Dermis lymphatic vessel endothelial cell (primary cell): Measurements from ENCODE around the gene LIG1. TPM values are rescaled to one million over a fixed set of nuclear protein-coding genes. Genes with fewer than 3 reads are reported as not detected.

Experiments
- total RNA-seq: library from RNA; depleted of rRNA; stranded (reverse); fragments of >200 nt; gene quantifications from 2 replicates; pipeline ENCODE4 v1.2.1, GENCODE V29; 2014

Gene LIG1
- total RNA-seq = 17.9 and 18.7 TPM in 2 replicates

DNA sequence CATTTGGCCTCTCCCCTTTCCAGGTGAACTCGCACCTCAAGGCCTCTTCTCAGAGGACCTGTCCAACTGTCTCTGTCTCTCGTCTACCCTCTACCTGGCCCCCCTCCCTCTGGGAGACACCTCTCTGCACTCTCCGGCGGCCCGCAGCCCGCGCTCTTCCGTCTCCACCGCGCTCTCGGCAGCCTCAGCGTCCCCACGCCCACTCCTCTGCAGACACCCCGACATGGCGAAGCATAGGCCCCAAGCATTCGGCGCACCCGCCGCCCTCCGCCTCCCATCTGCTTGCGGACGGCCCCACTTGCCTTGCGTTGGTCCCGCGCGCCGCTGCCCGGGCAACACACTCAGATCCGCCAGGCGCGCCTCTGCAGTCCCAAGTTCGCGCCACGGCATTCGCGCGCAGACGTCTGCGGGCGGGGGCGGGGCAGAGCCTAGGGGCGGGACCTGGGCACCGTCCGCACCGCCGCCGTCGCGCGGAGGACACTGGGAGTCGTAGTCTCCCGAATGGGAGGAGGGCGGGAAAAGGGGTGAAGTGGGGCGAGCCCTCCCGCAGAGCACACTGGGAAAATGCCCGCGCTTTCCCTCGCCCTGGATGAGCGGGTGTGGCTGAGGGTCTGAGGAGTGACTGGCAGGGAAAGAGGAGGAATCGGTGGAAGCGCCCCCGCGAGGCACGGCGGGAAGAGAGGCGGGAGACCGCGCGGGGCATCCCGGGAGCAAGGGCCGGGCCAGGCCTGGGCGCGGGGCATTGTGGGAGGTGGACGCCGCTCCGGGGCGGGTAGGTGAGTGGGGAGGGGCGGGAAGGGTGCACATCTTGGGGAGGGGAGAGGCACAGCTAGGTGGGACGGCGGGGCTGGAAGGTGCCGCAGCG, at the start of gene LIG1, which contains the start of gene ZSWIM9:
TSS of gene LIG1 (minus strand) at position 406 of the 865 bp plus-strand sequence. CDS start 4,778 bp downstream, outside the sequence.
TSS of gene ZSWIM9 (plus strand) at position 742 of the 865 bp plus-strand sequence. CDS start 1,123 bp downstream, outside the sequence.

DNA sequence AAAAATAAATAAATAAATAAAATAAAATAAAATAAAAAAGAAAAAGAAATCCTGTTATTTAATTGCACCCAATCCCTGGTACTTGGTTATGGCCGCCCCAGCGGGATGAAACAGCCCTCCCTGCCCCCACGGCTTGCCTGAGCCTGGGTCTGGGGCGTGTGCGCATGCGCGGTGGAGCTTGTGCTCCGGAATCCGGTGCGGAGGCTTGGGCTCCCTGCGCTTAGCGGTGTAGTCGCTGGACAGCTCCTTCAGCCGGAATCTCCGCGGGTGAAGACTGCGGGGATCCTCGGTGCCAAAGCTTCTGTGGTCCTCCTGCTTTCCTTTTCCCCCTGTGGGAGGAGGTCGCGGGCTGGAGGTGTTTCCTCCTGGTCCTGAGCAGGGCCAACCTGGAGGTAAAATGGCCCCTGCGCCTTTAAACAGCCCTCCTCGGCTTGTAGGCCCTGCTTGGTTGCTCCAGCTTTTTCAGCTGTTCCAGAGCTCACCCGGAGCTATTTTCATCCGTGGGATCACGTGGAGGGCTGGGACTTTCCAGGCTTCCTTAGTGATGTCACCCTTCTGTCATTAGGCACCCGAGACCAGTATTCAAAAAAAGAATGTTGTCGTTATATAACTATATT, 59.7 kb downstream of the LIG1 start, which contains the start of gene PLA2G4C:
TSS of gene PLA2G4C (minus strand) at position 468 of the 617 bp plus-strand sequence. CDS start 4,288 bp downstream, outside the sequence.

Other genes with a start within 250 kb of the LIG1 start
- gene BSPH1, start 178.2 kb downstream of the LIG1 start, total RNA-seq = not detected in 2 replicates
- gene ELSPBP1, start 175.7 kb downstream of the LIG1 start, total RNA-seq = not detected in 2 replicates
- gene CABP5, start 126.3 kb downstream of the LIG1 start, total RNA-seq = not detected in 2 replicates
- 34.8 and 64.0 TPM in 2 replicates for gene PLA2G4C, start 59.5 kb downstream of the LIG1 start, total RNA-seq
- 2.3 and 2.9 TPM in 2 replicates for gene ZSWIM9, start 336 bp upstream of the LIG1 start, total RNA-seq
- 62.0 and 103 TPM in 2 replicates for gene CARD8, start 85.6 kb upstream of the LIG1 start, total RNA-seq
- 0.26 and 0.76 TPM in 2 replicates for gene ZNF114, start 99.7 kb upstream of the LIG1 start, total RNA-seq
- gene EMP3, start 155.2 kb upstream of the LIG1 start, total RNA-seq = 0.60 and 6.3 TPM in 2 replicates
- gene TMEM143, start 193.6 kb upstream of the LIG1 start, total RNA-seq = 1.7 and 2.7 TPM in 2 replicates
- not detected in 2 replicates for gene SYNGR4, start 194.0 kb upstream of the LIG1 start, total RNA-seq
- gene KDELR1, start 221.2 kb upstream of the LIG1 start, total RNA-seq = 34.7 and 35.4 TPM in 2 replicates
- gene GRIN2D, start 223.3 kb upstream of the LIG1 start, total RNA-seq = 0.26 and 0.33 TPM in 2 replicates